ENCODE measurements around the gene ARRDC1.

Gene ARRDC1

GRCh38 chr9:137639303-137640051, 34.0 kb downstream of the ARRDC1 start:
- no peaks in the 10 kb centered on the region for H3K9me3 ChIP-seq (ENCODE audit: control insufficient read depth, low read length)
- no peaks in the 10 kb centered on the region for H3K36me3 ChIP-seq (ENCODE audit: control insufficient read depth, insufficient read depth, low read length)
- no peaks in the 10 kb centered on the region for H3K27me3 ChIP-seq (ENCODE audit: control insufficient read depth, insufficient read depth, low read length, poor library complexity, severe bottlenecking)
- no peaks in the 10 kb centered on the region for H3K4me1 ChIP-seq (ENCODE audit: control insufficient read depth, insufficient read depth, low read length)
- no peak overlapping the region for H3K27ac ChIP-seq (ENCODE audit: insufficient read depth, low read depth, low read length, poor library complexity, severe bottlenecking)
- H3K4me3 ChIP-seq (ENCODE audit: insufficient read depth, low read depth, low read length), result no peak overlapping the region
- WGBS, 2 experiments, result 94% methylated on average over 10 to 12 of the region's 12 CpGs

DNA sequence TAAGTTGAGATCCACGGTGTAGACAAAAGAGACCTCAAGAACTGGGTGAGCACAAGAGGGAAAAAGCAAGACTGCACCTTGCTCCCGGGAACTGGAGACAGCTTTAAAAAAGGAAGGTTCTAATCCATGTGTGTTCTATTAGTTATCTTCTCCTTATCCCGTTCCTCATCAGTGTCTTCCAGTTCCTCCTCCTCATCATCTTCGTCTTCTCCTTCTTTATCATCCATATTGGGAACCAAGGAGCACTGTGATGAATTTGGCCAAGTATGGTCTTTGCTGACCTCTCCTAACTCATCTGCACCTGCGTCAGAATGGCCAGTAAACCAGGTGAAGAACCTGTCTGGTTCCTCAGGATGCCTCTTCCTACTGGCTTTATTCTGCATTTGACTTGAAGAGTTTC, 35.4 kb downstream of the ARRDC1 start:
- 96 to 98% methylated on average over 5 of the region's 5 CpGs for WGBS, 2 experiments

GRCh38 chr9:137642118-137642601, 36.7 kb downstream of the ARRDC1 start:
- no peaks in the 10 kb centered on the region for H3K36me3 ChIP-seq (ENCODE audit: control insufficient read depth, insufficient read depth, low read length)
- WGBS, 2 experiments, result 93 to 94% methylated on average over 8 to 10 of the region's 10 CpGs

More for the DNA sequence above, 35.4 kb downstream of the ARRDC1 start:
- Histone ChIP-seq H3K27ac (ENCODE audit: insufficient read depth, low read depth, low read length, poor library complexity, severe bottlenecking) (no peak overlapping the region), H3K9me3 (ENCODE audit: control insufficient read depth, low read length) (no peaks in the 10 kb centered on the region), H3K4me1 (ENCODE audit: control insufficient read depth, insufficient read depth, low read length) (no peaks in the 10 kb centered on the region), H3K27me3 (ENCODE audit: control insufficient read depth, insufficient read depth, low read length, poor library complexity, severe bottlenecking) (no peaks in the 10 kb centered on the region), H3K36me3 (ENCODE audit: control insufficient read depth, insufficient read depth, low read length) (no peaks in the 10 kb centered on the region), H3K4me3 (ENCODE audit: insufficient read depth, low read depth, low read length) (no peak overlapping the region)

DNA sequence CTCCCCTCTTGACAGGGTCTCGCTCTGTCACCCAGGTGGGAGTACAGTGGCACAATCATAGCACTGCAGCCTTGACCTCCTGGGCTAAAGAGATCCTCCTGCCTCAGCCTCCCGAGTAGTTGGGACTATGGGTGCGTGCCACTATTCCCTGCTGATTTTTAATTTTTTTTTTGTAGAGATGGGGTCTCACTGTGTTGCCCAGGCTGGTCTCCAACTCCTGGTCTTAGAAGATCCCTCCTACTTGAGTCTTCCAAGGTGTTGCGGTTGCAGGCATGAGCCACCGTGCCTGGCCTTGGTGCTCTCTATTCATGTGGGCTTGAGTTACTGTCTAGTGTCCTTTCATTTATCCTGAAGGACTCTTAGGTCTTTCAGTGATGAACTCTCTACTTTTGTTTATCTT, 37.4 kb downstream of the ARRDC1 start:
- H3K4me3 ChIP-seq (ENCODE audit: insufficient read depth, low read depth, low read length), result no peak overlapping the region
- H3K27me3 ChIP-seq (ENCODE audit: control insufficient read depth, insufficient read depth, low read length, poor library complexity, severe bottlenecking), result no peaks in the 10 kb centered on the region
- no peak overlapping the region for H3K27ac ChIP-seq (ENCODE audit: insufficient read depth, low read depth, low read length, poor library complexity, severe bottlenecking)
- no peaks in the 10 kb centered on the region for H3K36me3 ChIP-seq (ENCODE audit: control insufficient read depth, insufficient read depth, low read length)
- H3K9me3 ChIP-seq (ENCODE audit: control insufficient read depth, low read length), result no peaks in the 10 kb centered on the region
- no peaks in the 10 kb centered on the region for H3K4me1 ChIP-seq (ENCODE audit: control insufficient read depth, insufficient read depth, low read length)
- WGBS, 2 experiments, result 93 to 94% methylated on average over 5 of the region's 5 CpGs

More at GRCh38 chr9:137642118-137642601, 36.7 kb downstream of the ARRDC1 start:
- H3K27me3 ChIP-seq (ENCODE audit: control insufficient read depth, insufficient read depth, low read length, poor library complexity, severe bottlenecking), result no peaks in the 10 kb centered on the region
- H3K4me1 ChIP-seq (ENCODE audit: control insufficient read depth, insufficient read depth, low read length), result no peaks in the 10 kb centered on the region
- H3K4me3 ChIP-seq (ENCODE audit: insufficient read depth, low read depth, low read length), result no peak overlapping the region
- H3K9me3 ChIP-seq (ENCODE audit: control insufficient read depth, low read length), result no peaks in the 10 kb centered on the region
- H3K27ac ChIP-seq (ENCODE audit: insufficient read depth, low read depth, low read length, poor library complexity, severe bottlenecking), result no peak overlapping the region

DNA sequence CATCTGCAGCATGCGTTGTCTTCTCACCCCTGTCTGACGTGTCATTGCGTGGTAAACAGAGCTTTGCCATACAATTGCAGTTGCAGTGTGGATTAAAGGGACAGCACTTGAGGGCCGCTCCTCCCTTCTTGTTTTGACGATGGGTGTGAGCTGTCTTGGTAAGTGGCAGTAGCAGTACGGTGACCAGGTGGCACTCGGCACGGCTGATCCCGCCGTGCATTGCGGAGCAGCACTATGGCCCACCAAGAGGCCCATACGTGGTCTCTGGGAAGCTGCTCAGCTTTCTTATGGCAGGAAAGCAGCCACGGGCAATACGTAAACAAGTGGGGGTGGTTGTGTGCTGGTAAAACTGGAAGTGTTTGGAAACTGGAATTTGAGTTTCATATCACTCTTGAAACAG, 38.4 kb downstream of the ARRDC1 start:
- Histone ChIP-seq H3K27ac (ENCODE audit: insufficient read depth, low read depth, low read length, poor library complexity, severe bottlenecking) (no peak overlapping the region), H3K4me1 (ENCODE audit: control insufficient read depth, insufficient read depth, low read length) (no peaks in the 10 kb centered on the region), H3K4me3 (ENCODE audit: insufficient read depth, low read depth, low read length) (no peak overlapping the region), H3K36me3 (ENCODE audit: control insufficient read depth, insufficient read depth, low read length) (no peaks in the 10 kb centered on the region), H3K9me3 (ENCODE audit: control insufficient read depth, low read length) (no peaks in the 10 kb centered on the region), H3K27me3 (ENCODE audit: control insufficient read depth, insufficient read depth, low read length, poor library complexity, severe bottlenecking) (no peaks in the 10 kb centered on the region)
- 94 to 97% methylated on average over 14 of the region's 14 CpGs for WGBS, 2 experiments

DNA sequence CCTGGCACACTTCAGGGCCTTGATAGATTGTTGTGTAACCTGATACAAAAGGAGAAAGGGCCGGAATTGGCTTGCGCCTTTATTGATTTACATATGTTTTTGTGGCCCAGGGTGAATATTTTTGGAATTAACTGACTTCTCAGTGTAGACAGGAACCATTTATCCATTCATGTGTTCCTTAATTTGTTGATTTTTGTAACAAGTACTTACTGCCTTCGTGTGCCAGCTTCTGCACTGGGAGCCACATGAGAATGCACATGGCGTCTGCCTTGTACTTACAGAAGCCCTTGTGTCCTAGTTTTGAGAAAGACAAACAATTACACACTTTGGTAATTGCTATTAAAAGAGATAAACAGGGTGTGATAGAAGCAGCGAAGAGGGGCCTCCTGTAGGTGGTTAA, 39.7 kb downstream of the ARRDC1 start:
- 93 to 97% methylated on average over 5 of the region's 5 CpGs for WGBS, 2 experiments

DNA sequence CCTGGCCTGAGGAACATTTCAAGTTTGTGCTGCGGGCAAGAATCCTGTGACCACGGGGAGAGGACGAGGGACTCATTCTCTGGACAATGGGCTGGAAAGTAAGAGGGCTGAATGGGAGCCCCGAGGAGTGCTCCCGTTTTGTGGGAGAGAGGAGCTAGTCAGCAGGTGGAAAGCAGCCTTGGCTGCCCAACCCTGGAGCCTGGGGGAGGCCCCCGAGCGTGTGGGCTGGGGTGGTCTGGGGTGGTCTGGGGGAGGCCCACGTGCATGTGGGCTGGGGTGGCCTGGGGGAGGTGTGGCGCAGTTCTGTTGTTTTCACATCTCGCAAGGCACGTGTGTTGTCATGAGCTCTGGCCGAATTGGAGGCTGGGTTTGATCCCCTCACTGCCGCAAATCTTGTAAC, 40.9 kb downstream of the ARRDC1 start:
- Histone ChIP-seq H3K4me1 (ENCODE audit: control insufficient read depth, insufficient read depth, low read length) (no peaks in the 10 kb centered on the region), H3K9me3 (ENCODE audit: control insufficient read depth, low read length) (no peaks in the 10 kb centered on the region), H3K36me3 (ENCODE audit: control insufficient read depth, insufficient read depth, low read length) (no peaks in the 10 kb centered on the region), H3K4me3 (ENCODE audit: insufficient read depth, low read depth, low read length) (no peak overlapping the region), H3K27me3 (ENCODE audit: control insufficient read depth, insufficient read depth, low read length, poor library complexity, severe bottlenecking) (no peaks in the 10 kb centered on the region), H3K27ac (ENCODE audit: insufficient read depth, low read depth, low read length, poor library complexity, severe bottlenecking) (no peak overlapping the region)
- WGBS, 2 experiments, result 91 to 94% methylated on average over 13 of the region's 13 CpGs

More for the DNA sequence above, 39.7 kb downstream of the ARRDC1 start:
- H3K36me3 ChIP-seq (ENCODE audit: control insufficient read depth, insufficient read depth, low read length), result no peaks in the 10 kb centered on the region
- no peaks in the 10 kb centered on the region for H3K9me3 ChIP-seq (ENCODE audit: control insufficient read depth, low read length)
- no peaks in the 10 kb centered on the region for H3K4me1 ChIP-seq (ENCODE audit: control insufficient read depth, insufficient read depth, low read length)
- H3K27me3 ChIP-seq (ENCODE audit: control insufficient read depth, insufficient read depth, low read length, poor library complexity, severe bottlenecking), result no peaks in the 10 kb centered on the region
- H3K4me3 ChIP-seq (ENCODE audit: insufficient read depth, low read depth, low read length), result no peak overlapping the region
- no peak overlapping the region for H3K27ac ChIP-seq (ENCODE audit: insufficient read depth, low read depth, low read length, poor library complexity, severe bottlenecking)

DNA sequence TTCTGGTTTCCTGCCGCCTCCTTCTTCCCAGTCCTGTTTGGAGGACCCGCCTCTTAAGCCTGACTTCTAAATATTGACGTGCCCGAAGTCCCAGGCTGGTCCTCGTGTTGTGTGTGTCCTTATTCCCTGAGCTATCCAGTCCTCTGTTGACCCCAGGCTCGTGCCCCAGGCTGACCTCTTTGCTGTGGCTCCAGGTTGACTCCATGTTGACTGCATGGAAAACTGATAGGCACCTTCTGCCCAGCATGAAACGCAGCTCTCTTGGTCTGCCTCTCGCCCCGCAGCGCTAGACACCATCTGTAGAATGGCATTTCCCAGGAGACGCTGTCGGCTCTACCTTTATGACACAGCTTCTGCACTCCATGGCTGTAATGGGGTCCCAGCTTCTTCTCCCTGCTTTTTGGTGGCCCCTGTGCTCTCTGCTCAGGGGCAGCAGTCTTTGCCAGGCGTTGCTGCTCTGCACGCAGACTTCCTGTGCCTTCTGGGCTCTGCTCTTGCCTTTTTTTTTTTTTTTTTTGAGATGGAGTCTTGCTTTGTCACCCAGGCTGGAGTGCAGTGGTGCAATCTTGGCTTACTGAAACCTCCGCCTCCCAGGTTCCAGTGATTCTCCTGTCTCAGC, 41.7 kb downstream of the ARRDC1 start:
- H3K27me3 ChIP-seq (ENCODE audit: control insufficient read depth, insufficient read depth, low read length, poor library complexity, severe bottlenecking), result no peaks in the 10 kb centered on the region
- H3K4me3 ChIP-seq (ENCODE audit: insufficient read depth, low read depth, low read length), result no peak overlapping the region
- WGBS, 2 experiments, result 92 to 93% methylated on average over 15 of the region's 15 CpGs
- no peaks in the 10 kb centered on the region for H3K4me1 ChIP-seq (ENCODE audit: control insufficient read depth, insufficient read depth, low read length)
- no peaks in the 10 kb centered on the region for H3K9me3 ChIP-seq (ENCODE audit: control insufficient read depth, low read length)
- H3K36me3 ChIP-seq (ENCODE audit: control insufficient read depth, insufficient read depth, low read length), result no peaks in the 10 kb centered on the region
- no peak overlapping the region for H3K27ac ChIP-seq (ENCODE audit: insufficient read depth, low read depth, low read length, poor library complexity, severe bottlenecking)

GRCh38 chr9:137648396-137648795, 42.9 kb downstream of the ARRDC1 start:
- Histone ChIP-seq H3K4me3 (ENCODE audit: insufficient read depth, low read depth, low read length) (no peak overlapping the region), H3K27ac (ENCODE audit: insufficient read depth, low read depth, low read length, poor library complexity, severe bottlenecking) (no peak overlapping the region), H3K36me3 (ENCODE audit: control insufficient read depth, insufficient read depth, low read length) (no peaks in the 10 kb centered on the region), H3K27me3 (ENCODE audit: control insufficient read depth, insufficient read depth, low read length, poor library complexity, severe bottlenecking) (no peaks in the 10 kb centered on the region), H3K9me3 (ENCODE audit: control insufficient read depth, low read length) (no peaks in the 10 kb centered on the region), H3K4me1 (ENCODE audit: control insufficient read depth, insufficient read depth, low read length) (no peaks in the 10 kb centered on the region)
- 91 to 98% methylated on average over 2 of the region's 2 CpGs for WGBS, 2 experiments

DNA sequence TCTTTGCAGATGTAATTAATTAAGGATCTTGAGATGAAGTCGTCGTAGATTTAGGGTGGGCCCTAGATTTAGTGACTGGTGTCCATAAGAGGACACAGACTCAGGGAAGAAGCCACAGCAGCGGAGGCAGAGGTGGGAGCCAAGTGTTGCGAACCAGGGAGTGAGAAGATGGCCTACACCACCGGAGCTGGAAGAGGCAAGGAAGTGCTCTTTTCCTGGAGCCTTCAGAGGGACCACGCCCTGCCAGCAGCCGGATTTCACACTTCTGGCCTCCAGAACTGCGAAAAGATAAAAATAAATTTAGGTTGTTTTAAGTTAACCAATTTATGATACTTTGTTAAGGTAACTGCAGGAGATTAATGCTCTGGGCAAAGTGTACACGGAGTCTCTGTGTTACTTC, 44.1 kb downstream of the ARRDC1 start:
- no peak overlapping the region for H3K27ac ChIP-seq (ENCODE audit: insufficient read depth, low read depth, low read length, poor library complexity, severe bottlenecking)
- H3K4me3 ChIP-seq (ENCODE audit: insufficient read depth, low read depth, low read length), result no peak overlapping the region
- H3K36me3 ChIP-seq (ENCODE audit: control insufficient read depth, insufficient read depth, low read length), result no peaks in the 10 kb centered on the region
- no peaks in the 10 kb centered on the region for H3K4me1 ChIP-seq (ENCODE audit: control insufficient read depth, insufficient read depth, low read length)
- 97% methylated on average over 9 of the region's 9 CpGs for WGBS, 2 experiments
- no peaks in the 10 kb centered on the region for H3K9me3 ChIP-seq (ENCODE audit: control insufficient read depth, low read length)
- H3K27me3 ChIP-seq (ENCODE audit: control insufficient read depth, insufficient read depth, low read length, poor library complexity, severe bottlenecking), result no peaks in the 10 kb centered on the region
